DMS53 treated with DMSO at 0.1 percent for 48 hours (cell line): ENCODE results near the gene RAD51B.

Experiments used
- DNase-seq: peaks from one replicate; lab custom pipeline; 2025; ENCODE audit not compliant: unreplicated experiment; lab: John Stamatoyannopoulos, UW

RAD51B gene

GRCh38 chr14:68578597-68578996, 759.0 kb downstream of the RAD51B start:
- no peak for DNase-seq

- no peak for DNase-seq
These were observed 760.6 kb downstream of the RAD51B start for GRCh38 chr14:68580096-68580645.

GRCh38 chr14:68580671-68581070, 761.1 kb downstream of the RAD51B start:
- DNase-seq: no peak

- DNase-seq: no peak
These were observed 764.1 kb downstream of the RAD51B start for GRCh38 chr14:68583548-68584280.

GRCh38 chr14:68584786-68585185, 765.2 kb downstream of the RAD51B start:
- no peak for DNase-seq

GRCh38 chr14:68585690-68586089, 766.1 kb downstream of the RAD51B start:
- DNase-seq: no peak

- DNase-seq: no peak
These were observed 767.5 kb downstream of the RAD51B start for GRCh38 chr14:68586896-68587751.

GRCh38 chr14:68587931-68588330, 768.4 kb downstream of the RAD51B start:
- DNase-seq: no peak

GRCh38 chr14:68589447-68590200, 770.0 kb downstream of the RAD51B start:
- DNase-seq: no peak

GRCh38 chr14:68590201-68590522, 770.6 kb downstream of the RAD51B start:
- DNase-seq: no peak

- no peak for DNase-seq
These were observed 772.2 kb downstream of the RAD51B start for GRCh38 chr14:68591786-68592185.

GRCh38 chr14:68592948-68593556, 773.5 kb downstream of the RAD51B start:
- DNase-seq: no peak

GRCh38 chr14:68593806-68594536, 774.4 kb downstream of the RAD51B start:
- DNase-seq: no peak

GRCh38 chr14:68594737-68595380, 775.3 kb downstream of the RAD51B start:
- no peak for DNase-seq

GRCh38 chr14:68596211-68596610, 776.6 kb downstream of the RAD51B start:
- no peak for DNase-seq

GRCh38 chr14:68596701-68597100, 777.1 kb downstream of the RAD51B start:
- DNase-seq: no peak

GRCh38 chr14:68598089-68598488, 778.5 kb downstream of the RAD51B start:
- DNase-seq: no peak

GRCh38 chr14:68598621-68599447, 779.3 kb downstream of the RAD51B start:
- no peak for DNase-seq
